ENCODE measurements around the gene WNT11. TPM values are rescaled to one million over a fixed set of nuclear protein-coding genes. Genes with fewer than 3 reads are reported as not detected.

Gene WNT11
- polyA plus RNA-seq, 1 of the 3 experiments (the other 2 are of a cell fraction), result 0.43 TPM

- Histone ChIP-seq H3K9me2 (no peaks in the 10 kb centered on the region), H3K4me1 (ENCODE audit: control insufficient read depth in 1 of 2, insufficient read depth in 2 of 2, low read depth in 1 of 2, low read length in 1 of 2) (peaks cover 0 to 17% of the 10 kb centered on the region in 2 experiments; a peak in 1 of 4 replicates), H3K79me2 (ENCODE audit: insufficient read depth) (no peaks in the 10 kb centered on the region), H3K9ac (no peak overlapping the region), H3K27me3 (ENCODE audit: insufficient read depth) (no peaks in the 10 kb centered on the region), H4K20me1 (ENCODE audit: insufficient read depth) (no peaks in the 10 kb centered on the region), H3K27ac (ENCODE audit: low read depth in 2 of 2, low read length in 1 of 2) (no peak overlapping the region), H3F3A (replicated peaks; ENCODE audit: insufficient read depth) (no peaks in the 10 kb centered on the region), H3K36me3 (replicated peaks in 1 of 2; ENCODE audit: control insufficient read depth in 1 of 2, insufficient read depth in 2 of 2, low read length in 1 of 2) (no peaks in the 10 kb centered on the region), H3K4me3 (ENCODE audit: low read depth in 2 of 2, low read length in 1 of 2) (no peak overlapping the region), H3K4me2 (no peak overlapping the region), H2AFZ (ENCODE audit: low read depth) (no peak overlapping the region), H3K9me3 (no peaks in the 10 kb centered on the region)
- POLR2A ChIA-PET, result no interaction called here
- TF ChIP-seq GATA2 (CRISPR knock-in tag; IDR thresholded peaks at IDR 0.05) (no peak), CTCF (IDR thresholded peaks at IDR 0.05) (no peak), FOXJ3 (CRISPR knock-in tag; IDR thresholded peaks at IDR 0.05) (no peak), RXRA (IDR thresholded peaks at IDR 0.05; ENCODE audit: borderline replicate concordance, low read depth) (no peak), ELF1 (IDR thresholded peaks at IDR 0.05) (no peak), GABPA (IDR thresholded peaks at IDR 0.05; ENCODE audit: low read depth) (no peak)
- DNase-seq, result no peak
- CTCF ChIA-PET, result interaction anchor here (1.4 kb wide), 1 partner anchor 28 kb away, joined by 3 read pairs; no protein-coding TSS in a partner anchor
- 78% methylated on average over 6 of the region's 13 CpGs for WGBS (ENCODE audit: low lambda C conversion rate)
Measured at GRCh38 chr11:76179147-76179546, 27.2 kb downstream of the WNT11 start.

- no peak overlapping the region for H2AFZ ChIP-seq (ENCODE audit: low read depth)
Measured at GRCh38 chr11:76177250-76177686, 29.0 kb downstream of the WNT11 start.

More at GRCh38 chr11:76177250-76177686, 29.0 kb downstream of the WNT11 start:
- no peak overlapping the region for H3K4me2 ChIP-seq
- no peaks in the 10 kb centered on the region for H3F3A ChIP-seq (replicated peaks; ENCODE audit: insufficient read depth)
- no peak for DNase-seq
- no CpG with 5 or more reads among the region's 6 CpGs for WGBS (ENCODE audit: low lambda C conversion rate)
- no peak overlapping the region for H3K4me3 ChIP-seq (ENCODE audit: low read depth in 2 of 2, low read length in 1 of 2)
- no peaks in the 10 kb centered on the region for H4K20me1 ChIP-seq (ENCODE audit: insufficient read depth)
- POLR2A ChIA-PET, result interaction anchor here (1.0 kb wide), 1 partner anchor 9 kb away, joined by 3 read pairs; no protein-coding TSS in a partner anchor
- H3K9me3 ChIP-seq, result no peaks in the 10 kb centered on the region
- H3K4me1 ChIP-seq (ENCODE audit: control insufficient read depth in 1 of 2, insufficient read depth in 2 of 2, low read depth in 1 of 2, low read length in 1 of 2), result peaks cover 0 to 20% of the 10 kb centered on the region in 2 experiments; a peak in 1 of 4 replicates
- no peak overlapping the region for H3K9ac ChIP-seq
- no peaks in the 10 kb centered on the region for H3K9me2 ChIP-seq
- CTCF ChIA-PET, result interaction anchor here (0.8 to 1.4 kb wide), 2 partner anchors 62 to 280 kb away, joined by 3 to 5 read pairs; no protein-coding TSS in a partner anchor
- TF ChIP-seq FOSL2 (IDR thresholded peaks at IDR 0.05; ENCODE audit: borderline replicate concordance, low read depth) (no peak), NFIC (IDR thresholded peaks at IDR 0.05; ENCODE audit: borderline replicate concordance) (no peak), GABPA (IDR thresholded peaks at IDR 0.05; ENCODE audit: low read depth) (no peak), SMC3 (IDR thresholded peaks at IDR 0.05; ENCODE audit: low read depth, low read length) (no peak), ZBTB33 (IDR thresholded peaks at IDR 0.05; ENCODE audit: borderline replicate concordance, low read depth) (no peak), GATA2 (CRISPR knock-in tag; IDR thresholded peaks at IDR 0.05) (no peak), MXI1 (IDR thresholded peaks at IDR 0.05; ENCODE audit: low read depth, low read length) (no peak), MAX (IDR thresholded peaks at IDR 0.05; ENCODE audit: low read depth) (no peak), MEF2A (IDR thresholded peaks at IDR 0.05; ENCODE audit: borderline replicate concordance, low read depth) (no peak), FOXJ3 (CRISPR knock-in tag; IDR thresholded peaks at IDR 0.05) (no peak), ELF1 (IDR thresholded peaks at IDR 0.05) (no peak), RAD21 (IDR thresholded peaks at IDR 0.05; ENCODE audit: low read length) (no peak), NRF1 (IDR thresholded peaks at IDR 0.05; ENCODE audit: low read depth, low read length) (no peak), USF2 (IDR thresholded peaks at IDR 0.05; ENCODE audit: borderline replicate concordance, low read depth, low read length) (no peak)
- H3K79me2 ChIP-seq (ENCODE audit: insufficient read depth), result no peaks in the 10 kb centered on the region
- no peak overlapping the region for H3K27ac ChIP-seq (ENCODE audit: low read depth in 2 of 2, low read length in 1 of 2)
- H3K36me3 ChIP-seq (replicated peaks in 1 of 2; ENCODE audit: control insufficient read depth in 1 of 2, insufficient read depth in 2 of 2, low read length in 1 of 2), result no peaks in the 10 kb centered on the region
- no peaks in the 10 kb centered on the region for H3K27me3 ChIP-seq (ENCODE audit: insufficient read depth)
